ENCODE results near the gene GSN. TPM values are rescaled to one million over a fixed set of nuclear protein-coding genes. Genes with fewer than 3 reads are reported as not detected.
A peak's percentile ranks its signal among the peaks of the same experiment; 100 is the strongest.

GSN gene
- total and polyA plus RNA-seq, 4 experiments from 2014 or later: 1.9 to 8.7 (median 6.0) TPM

- no peak for DNase-seq
- H3K4me3 ChIP-seq (ENCODE audit: low read length in 2 of 2): no peak overlapping the region
- H3K36me3 ChIP-seq (ENCODE audit: insufficient read depth, low read length): no peaks in the 10 kb centered on the region
- no peaks in the 10 kb centered on the region for H3K4me1 ChIP-seq (ENCODE audit: insufficient read depth, low read length)
- POLR2A ChIA-PET (ENCODE audit: partially characterized antibody): interaction anchor here (0.9 kb wide), 1 partner anchor 33 kb away, joined by 3 read pairs; no protein-coding TSS in a partner anchor
- intact Hi-C loops (cut with micrococcal nuclease): no loop called here
- CTCF ChIA-PET (ENCODE audit: partially characterized antibody): interaction anchor here (0.9 kb wide), 1 partner anchor 17 kb away, joined by 3 read pairs; no protein-coding TSS in a partner anchor
- no peak overlapping the region for H3K27ac Mint-ChIP-seq
- H3K4me3 Mint-ChIP-seq: no peak overlapping the region
- no peaks in the 10 kb centered on the region for H3K27me3 ChIP-seq (ENCODE audit: insufficient read depth, low read length)
- no peaks in the 10 kb centered on the region for H3K27me3 Mint-ChIP-seq
- H3K36me3 Mint-ChIP-seq: peaks cover 42 to 52% of the 10 kb centered on the region in 2 donors
- H3K9me3 Mint-ChIP-seq: no peaks in the 10 kb centered on the region
- H3K4me1 Mint-ChIP-seq: peaks cover 0 to 2% (median 0%) of the 10 kb centered on the region in 4 donors
- no peak overlapping the region for H3K27ac ChIP-seq (ENCODE audit: low read depth, low read length)
- H3K9me3 ChIP-seq (ENCODE audit: control insufficient read depth in 1 of 2, low read length in 2 of 2): no peaks in the 10 kb centered on the region
Observed at GRCh38 chr9:121336665-121337064, 68.7 kb downstream of the GSN start.

DNA sequence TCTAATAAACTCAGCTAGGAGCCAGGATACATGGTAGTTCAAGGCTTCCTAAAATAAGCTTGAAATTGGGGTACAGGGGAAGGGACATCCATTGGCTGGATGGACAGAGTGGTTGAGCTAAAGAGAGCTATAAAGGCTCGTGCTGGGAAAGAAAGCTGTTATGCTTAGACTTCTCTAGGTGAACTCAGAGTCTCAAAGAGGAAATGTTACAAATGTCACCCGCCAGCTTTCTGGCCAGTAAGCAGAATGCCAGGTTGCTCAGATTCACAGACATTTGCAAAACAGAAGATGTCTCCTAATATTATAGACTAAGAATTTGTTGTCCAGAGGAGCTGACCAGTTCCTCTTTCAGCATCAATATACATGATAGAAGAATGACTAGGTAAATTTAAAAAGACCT, 71.5 kb downstream of the GSN start:
- peak overlapping the region in 1 of 7 donors; percentile 31 for H3K27ac Mint-ChIP-seq

GRCh38 chr9:121340676-121341392, 72.9 kb downstream of the GSN start:
- intact Hi-C loops (cut with micrococcal nuclease): no loop called here
- Mint-ChIP-seq H3K4me1 (peaks cover 8 to 25% (median 18%) of the 10 kb centered on the region in 4 donors), H3K9me3 (no peaks in the 10 kb centered on the region), H3K27me3 (no peaks in the 10 kb centered on the region), H3K36me3 (peaks cover 49 to 76% of the 10 kb centered on the region in 2 donors), H3K27ac (peak overlapping the region in 2 of 7 donors; percentile 39 to 66), H3K4me3 (no peak overlapping the region)
- H3K4me3 ChIP-seq (ENCODE audit: low read length in 2 of 2): no peak overlapping the region
- ChIA-PET CTCF (ENCODE audit: partially characterized antibody) (interaction anchor here (0.6 to 2.3 kb wide), 3 partner anchors 10 to 20 kb away, joined by 3 to 19 read pairs (median 3); no protein-coding TSS in a partner anchor), POLR2A (ENCODE audit: partially characterized antibody) (interaction anchor here (1.1 kb wide), 1 partner anchor 14 kb away, joined by 3 read pairs; no protein-coding TSS in a partner anchor)
- H3K27me3 ChIP-seq (ENCODE audit: insufficient read depth, low read length): no peaks in the 10 kb centered on the region
- H3K9me3 ChIP-seq (ENCODE audit: control insufficient read depth in 1 of 2, low read length in 2 of 2): no peaks in the 10 kb centered on the region
- no peak overlapping the region for H3K27ac ChIP-seq (ENCODE audit: low read depth, low read length)
- H3K36me3 ChIP-seq (ENCODE audit: insufficient read depth, low read length): peaks cover 5% of the 10 kb centered on the region
- no peaks in the 10 kb centered on the region for H3K4me1 ChIP-seq (ENCODE audit: insufficient read depth, low read length)
- no peak for DNase-seq

More for the DNA sequence above, 71.5 kb downstream of the GSN start:
- POLR2A ChIA-PET (ENCODE audit: partially characterized antibody): interaction anchor here (0.9 kb wide), 1 partner anchor 29 kb away, joined by 3 read pairs; no protein-coding TSS in a partner anchor
- no peaks in the 10 kb centered on the region for H3K27me3 ChIP-seq (ENCODE audit: insufficient read depth, low read length)
- Mint-ChIP-seq H3K36me3 (peaks cover 45 to 65% of the 10 kb centered on the region in 2 donors), H3K27me3 (no peaks in the 10 kb centered on the region), H3K4me3 (no peak overlapping the region), H3K9me3 (no peaks in the 10 kb centered on the region), H3K4me1 (peaks cover 4 to 15% (median 12%) of the 10 kb centered on the region in 4 donors)
- DNase-seq: no peak
- intact Hi-C loops (cut with micrococcal nuclease): no loop called here
- no peak overlapping the region for H3K27ac ChIP-seq (ENCODE audit: low read depth, low read length)
- no peak overlapping the region for H3K4me3 ChIP-seq (ENCODE audit: low read length in 2 of 2)
- no peaks in the 10 kb centered on the region for H3K36me3 ChIP-seq (ENCODE audit: insufficient read depth, low read length)
- CTCF ChIA-PET (ENCODE audit: partially characterized antibody): interaction anchor here (1.6 to 2.3 kb wide), 3 partner anchors 10 to 19 kb away, joined by 3 to 19 read pairs (median 6); no protein-coding TSS in a partner anchor
- H3K9me3 ChIP-seq (ENCODE audit: control insufficient read depth in 1 of 2, low read length in 2 of 2): no peaks in the 10 kb centered on the region
- no peaks in the 10 kb centered on the region for H3K4me1 ChIP-seq (ENCODE audit: insufficient read depth, low read length)

GRCh38 chr9:121344184-121344583, 76.2 kb downstream of the GSN start:
- DNase-seq: no peak
- Mint-ChIP-seq H3K36me3 (peaks cover 47 to 71% of the 10 kb centered on the region in 2 donors), H3K9me3 (no peaks in the 10 kb centered on the region), H3K4me1 (peaks cover 8 to 30% (median 22%) of the 10 kb centered on the region in 4 donors), H3K4me3 (no peak overlapping the region), H3K27ac (no peak overlapping the region), H3K27me3 (no peaks in the 10 kb centered on the region)
- Histone ChIP-seq H3K4me3 (ENCODE audit: low read length in 2 of 2) (no peak overlapping the region), H3K4me1 (ENCODE audit: insufficient read depth, low read length) (no peaks in the 10 kb centered on the region), H3K27ac (ENCODE audit: low read depth, low read length) (no peak overlapping the region), H3K27me3 (ENCODE audit: insufficient read depth, low read length) (no peaks in the 10 kb centered on the region), H3K9me3 (ENCODE audit: control insufficient read depth in 1 of 2, low read length in 2 of 2) (no peaks in the 10 kb centered on the region), H3K36me3 (ENCODE audit: insufficient read depth, low read length) (peaks cover 30% of the 10 kb centered on the region)
- intact Hi-C loops (cut with micrococcal nuclease): no loop called here
- POLR2A ChIA-PET (ENCODE audit: partially characterized antibody): interaction anchor here (3.9 kb wide), 1 partner anchor 25 kb away, joined by 14 read pairs; no protein-coding TSS in a partner anchor
- CTCF ChIA-PET (ENCODE audit: partially characterized antibody): interaction anchor here (1.3 to 4.0 kb wide), 2 partner anchors 20 to 24 kb away, joined by 3 to 24 read pairs; no protein-coding TSS in a partner anchor

DNA sequence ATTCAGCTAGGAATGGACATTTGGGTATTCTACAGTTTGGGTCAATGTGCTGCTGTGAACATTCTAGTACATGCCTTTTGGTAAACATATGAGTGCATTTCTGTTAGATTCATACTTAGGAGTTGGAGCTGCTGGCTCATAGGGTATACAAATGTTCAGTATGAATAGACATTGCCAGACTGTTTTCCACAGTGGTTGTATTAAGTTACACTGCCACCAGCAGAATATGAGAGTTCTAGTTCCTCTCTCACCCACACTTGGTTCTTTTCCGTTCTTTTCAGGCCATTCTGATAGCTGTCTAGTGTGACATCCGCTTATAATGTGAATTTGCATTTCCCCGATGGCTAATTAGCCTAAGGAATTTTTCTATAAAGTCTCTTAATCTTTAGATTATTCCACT, 77.1 kb downstream of the GSN start:
- intact Hi-C loops (cut with micrococcal nuclease): no loop called here

DNA sequence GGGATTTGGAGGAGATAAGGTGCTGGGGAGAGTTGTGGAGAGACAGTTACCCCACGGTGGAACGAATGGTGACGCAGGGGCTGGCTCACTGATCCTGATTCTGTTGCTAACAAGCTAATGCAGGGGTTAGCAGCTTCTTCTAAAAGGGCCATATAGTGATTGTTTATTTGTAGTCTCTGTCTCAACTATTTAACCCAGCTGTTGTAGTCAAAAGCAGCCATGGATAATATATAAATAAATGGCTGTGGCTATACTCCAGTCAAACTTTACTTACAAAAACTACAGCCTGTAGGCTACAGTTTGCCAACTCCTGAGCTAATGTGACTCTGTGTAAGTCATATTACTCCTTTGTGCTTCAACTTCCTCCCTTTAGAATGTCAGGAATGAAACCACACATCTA, 80.3 kb downstream of the GSN start:
- POLR2A ChIA-PET (ENCODE audit: partially characterized antibody): interaction anchor here (1.0 to 1.3 kb wide), 2 partner anchors 18 to 21 kb away, joined by 4 read pairs; no protein-coding TSS in a partner anchor
- peaks cover 30% of the 10 kb centered on the region for H3K36me3 ChIP-seq (ENCODE audit: insufficient read depth, low read length)
- Mint-ChIP-seq H3K9me3 (no peaks in the 10 kb centered on the region), H3K36me3 (peaks cover 54 to 66% of the 10 kb centered on the region in 2 donors), H3K27me3 (no peaks in the 10 kb centered on the region), H3K4me3 (no peak overlapping the region), H3K27ac (no peak overlapping the region), H3K4me1 (peaks cover 19 to 54% (median 39%) of the 10 kb centered on the region in 4 donors)
- no peak overlapping the region for H3K4me3 ChIP-seq (ENCODE audit: low read length in 2 of 2)
- no peaks in the 10 kb centered on the region for H3K27me3 ChIP-seq (ENCODE audit: insufficient read depth, low read length)
- CTCF ChIA-PET (ENCODE audit: partially characterized antibody): interaction anchor here (0.6 to 3.4 kb wide), 4 partner anchors 25 to 720 kb away, joined by 3 to 21 read pairs (median 5); no protein-coding TSS in a partner anchor
- no peak overlapping the region for H3K27ac ChIP-seq (ENCODE audit: low read depth, low read length)
- no peak for DNase-seq
- H3K9me3 ChIP-seq (ENCODE audit: control insufficient read depth in 1 of 2, low read length in 2 of 2): no peaks in the 10 kb centered on the region
- intact Hi-C loops (cut with micrococcal nuclease): no loop called here
- peaks cover 28% of the 10 kb centered on the region for H3K4me1 ChIP-seq (ENCODE audit: insufficient read depth, low read length)

More for the DNA sequence above, 77.1 kb downstream of the GSN start:
- DNase-seq: no peak
- ChIA-PET CTCF (ENCODE audit: partially characterized antibody) (interaction anchor here (1.1 to 4.0 kb wide), 2 partner anchors 25 to 56 kb away, joined by 3 to 24 read pairs; no protein-coding TSS in a partner anchor), POLR2A (ENCODE audit: partially characterized antibody) (interaction anchor here (3.9 kb wide), 1 partner anchor 24 kb away, joined by 14 read pairs; no protein-coding TSS in a partner anchor)
- no peaks in the 10 kb centered on the region for H3K9me3 Mint-ChIP-seq
- Histone ChIP-seq H3K9me3 (ENCODE audit: control insufficient read depth in 1 of 2, low read length in 2 of 2) (no peaks in the 10 kb centered on the region), H3K4me3 (ENCODE audit: low read length in 2 of 2) (no peak overlapping the region), H3K27ac (ENCODE audit: low read depth, low read length) (no peak overlapping the region), H3K36me3 (ENCODE audit: insufficient read depth, low read length) (peaks cover 30% of the 10 kb centered on the region), H3K27me3 (ENCODE audit: insufficient read depth, low read length) (no peaks in the 10 kb centered on the region), H3K4me1 (ENCODE audit: insufficient read depth, low read length) (no peaks in the 10 kb centered on the region)
- H3K27ac Mint-ChIP-seq: peak overlapping the region in 2 of 7 donors; percentile 22 to 59
- peaks cover 49 to 69% of the 10 kb centered on the region in 2 donors for H3K36me3 Mint-ChIP-seq
- no peaks in the 10 kb centered on the region for H3K27me3 Mint-ChIP-seq
- peaks cover 10 to 31% (median 24%) of the 10 kb centered on the region in 4 donors for H3K4me1 Mint-ChIP-seq
- no peak overlapping the region for H3K4me3 Mint-ChIP-seq

DNA sequence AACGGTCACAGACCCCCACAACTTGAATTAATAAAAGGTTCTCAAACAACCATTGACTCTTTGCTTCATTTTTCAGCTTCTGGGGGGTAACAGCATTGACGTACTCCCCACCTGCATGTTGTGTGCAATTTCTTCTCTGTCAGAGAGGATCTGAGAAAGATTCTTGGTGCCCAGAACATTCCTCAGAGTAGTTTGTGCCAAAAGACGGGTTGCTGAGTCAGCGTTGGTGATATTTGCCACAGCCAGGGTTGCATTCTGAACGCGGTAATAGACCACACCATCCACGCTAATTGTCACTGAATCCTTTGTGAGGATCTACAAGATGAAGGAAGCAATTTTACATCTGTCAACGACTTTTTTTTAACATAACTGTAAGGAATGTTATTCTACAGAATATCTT, 81.0 kb downstream of the GSN start:
- Mint-ChIP-seq H3K4me1 (peaks cover 23 to 54% (median 39%) of the 10 kb centered on the region in 4 donors), H3K4me3 (no peak overlapping the region), H3K9me3 (no peaks in the 10 kb centered on the region), H3K27ac (peak overlapping the region in 1 of 7 donors; percentile 38), H3K27me3 (no peaks in the 10 kb centered on the region), H3K36me3 (peaks cover 52 to 65% of the 10 kb centered on the region in 2 donors)
- no peak overlapping the region for H3K4me3 ChIP-seq (ENCODE audit: low read length in 2 of 2)
- H3K4me1 ChIP-seq (ENCODE audit: insufficient read depth, low read length): peaks cover 36% of the 10 kb centered on the region
- H3K9me3 ChIP-seq (ENCODE audit: control insufficient read depth in 1 of 2, low read length in 2 of 2): no peaks in the 10 kb centered on the region
- H3K36me3 ChIP-seq (ENCODE audit: insufficient read depth, low read length): peaks cover 30% of the 10 kb centered on the region
- intact Hi-C loops (cut with micrococcal nuclease): no loop called here
- DNase-seq: no peak
- ChIA-PET POLR2A (ENCODE audit: partially characterized antibody) (interaction anchor here (1.3 kb wide), 2 partner anchors 15 to 20 kb away, joined by 3 to 4 read pairs; no protein-coding TSS in a partner anchor), CTCF (ENCODE audit: partially characterized antibody) (interaction anchor here (1.0 to 3.4 kb wide), 5 partner anchors 10 to 32 kb away, joined by 5 to 21 read pairs (median 6); no protein-coding TSS in a partner anchor)
- no peaks in the 10 kb centered on the region for H3K27me3 ChIP-seq (ENCODE audit: insufficient read depth, low read length)
- H3K27ac ChIP-seq (ENCODE audit: low read depth, low read length): no peak overlapping the region
